Renal cortex interstitium (tissue), 11 donors: Measurements from ENCODE around the gene SASH3. TPM values are rescaled to one million over a fixed set of nuclear protein-coding genes. Genes with fewer than 3 reads are reported as not detected.

Source experiments
- DNase-seq, 11 donors: peaks; one replicate each; pipeline ENCODE4 v3.0.0-alpha.2; 2013; ENCODE audit warnings: low read depth in 9 of 11, low spot score in 4 of 11; ENCODE audit errors: extremely low read depth in 1 of 11
- polyA plus RNA-seq, 3 donors: library from polyadenylated mRNA; unstranded; fragments of 120-200 nt; gene quantifications; one replicate each; pipeline ENCODE4 v1.2.1, GENCODE V29; 2013; ENCODE audit not compliant: insufficient read length in 3 of 3

Gene SASH3
- polyA plus RNA-seq, 3 donors: 1.5 to 2.5 (median 2.5) TPM

GRCh38 chrX:129833153-129833990 lies 53.6 kb downstream of the SASH3 start:
- DNase-seq: no peak

GRCh38 chrX:129836827-129837226 lies 57.1 kb downstream of the SASH3 start:
- DNase-seq: no peak

- no peak for DNase-seq
Measured at GRCh38 chrX:129840344-129840743, 60.6 kb downstream of the SASH3 start.

GRCh38 chrX:129842510-129843208 lies 62.9 kb downstream of the SASH3 start:
- no peak for DNase-seq

GRCh38 chrX:129843209-129843458 lies 63.4 kb downstream of the SASH3 start:
- no peak for DNase-seq

- DNase-seq: peak; percentile 58 to 81 (median 77)
Measured at GRCh38 chrX:129843459-129844306, 63.9 kb downstream of the SASH3 start, which contains the start of gene ZDHHC9. TSS of gene ZDHHC9 (minus strand) at chrX:129843886. CDS start at chrX:129841945, 1,941 bp downstream.

Other genes starting within 250 kb of the SASH3 start
- gene OCRL, start 239.7 kb upstream of the SASH3 start, polyA plus RNA-seq: 10 to 100 TPM; 28.2 to 30.3 (median 28.6) TPM
- 1 to 10 TPM; 5.1 to 6.0 (median 5.3) TPM for gene APLN, start 125.0 kb upstream of the SASH3 start, polyA plus RNA-seq
- gene XPNPEP2, start 41.0 kb upstream of the SASH3 start, polyA plus RNA-seq: 10 to 100 TPM; 77.3 to 87.4 (median 83.6) TPM
- gene ZDHHC9, start 63.9 kb downstream of the SASH3 start, polyA plus RNA-seq: 10 to 100 TPM; 45.6 to 49.0 (median 48.7) TPM
- 10 to 100 TPM; 25.5 to 29.1 (median 26.9) TPM for gene UTP14A, start 126.2 kb downstream of the SASH3 start, polyA plus RNA-seq
- 10 to 100 TPM; 16.0 to 20.8 (median 17.0) TPM for gene BCORL1, start 202.7 kb downstream of the SASH3 start, polyA plus RNA-seq